Measurements from ENCODE around the gene TPM4. TPM values are rescaled to one million over a fixed set of nuclear protein-coding genes. Genes with fewer than 3 reads are reported as not detected.

The TPM4 gene
- total and polyA plus RNA-seq, 11 donors = 49.2 to 260 (median 92.1) TPM

DNA sequence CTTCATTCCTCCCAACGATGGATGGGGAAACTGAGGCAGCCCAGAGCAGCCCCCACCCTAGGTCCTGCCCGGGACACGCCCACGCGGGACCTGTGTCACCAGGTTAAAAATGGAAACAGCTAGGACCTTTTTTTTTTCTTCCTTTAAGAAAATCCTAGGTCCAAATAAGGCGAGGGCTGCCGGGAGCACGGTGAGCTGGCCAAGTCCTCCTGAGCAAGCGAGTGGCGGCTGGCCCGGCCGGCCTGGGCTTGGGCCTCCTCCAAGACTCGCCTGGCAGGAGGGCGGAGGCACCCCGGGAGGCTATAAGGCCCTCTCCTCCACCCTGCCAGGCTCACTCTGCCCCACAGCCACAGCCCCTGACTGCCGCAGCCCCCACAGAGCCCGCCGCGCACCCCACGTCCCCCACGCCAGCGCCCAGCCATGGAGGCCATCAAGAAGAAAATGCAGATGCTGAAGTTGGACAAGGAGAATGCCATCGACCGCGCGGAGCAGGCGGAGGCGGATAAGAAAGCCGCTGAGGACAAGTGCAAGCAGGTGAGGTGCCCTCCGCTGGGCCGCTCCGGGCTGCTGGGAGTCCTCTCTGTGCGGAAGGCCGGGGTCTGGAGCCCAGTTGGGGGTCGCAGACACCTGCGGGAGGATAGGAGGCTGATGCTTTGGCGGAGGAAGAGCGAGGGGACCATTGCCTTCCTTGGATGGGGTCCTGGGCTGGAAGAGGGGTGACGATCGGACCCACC, 8.9 kb upstream of the TPM4 start:
- Histone ChIP-seq H3K36me3 (no peaks in the 10 kb centered on the region), H3K4me3 (peak overlapping the region in 9 of 12 donors; percentile 7 to 46 (median 23)), H3K9me3 (peaks cover 0 to 6% (median 0%) of the 10 kb centered on the region in 12 donors), H3K27ac (peak overlapping the region in 9 of 12 donors; percentile 9 to 100 (median 63)), H3K27me3 (no peaks in the 10 kb centered on the region), H3K4me1 (peaks cover 0 to 41% (median 27%) of the 10 kb centered on the region in 12 donors)
- TF ChIP-seq POLR2A (IDR thresholded peaks at IDR 0.05) (no peak), CTCF (IDR thresholded peaks at IDR 0.05) (no peak)
- ATAC-seq (peak in 3 of 4 donors; percentile 32 to 52 (median 39)), DNase-seq (peak in 2 of 5 donors; percentile 49 to 56)
- 65 to 73% (median 69%) methylated on average over 39 to 40 of the region's 40 CpGs for WGBS, 4 donors
- intact Hi-C loops (cut with DNase I) = loop anchor here in 1 of 10 donors (2.0 kb wide), 1 partner anchor 23 kb away; no protein-coding TSS in a partner anchor

- 83 to 91% (median 87%) methylated on average over 10 of the region's 10 CpGs for WGBS, 4 donors
- no peak for ATAC-seq
- TF ChIP-seq POLR2A (IDR thresholded peaks at IDR 0.05) = no peak
- no peak for TF ChIP-seq CTCF (IDR thresholded peaks at IDR 0.05)
- Histone ChIP-seq H3K4me3 (peak overlapping the region in 8 of 12 donors; percentile 2 to 46 (median 16)), H3K36me3 (no peaks in the 10 kb centered on the region), H3K9me3 (no peaks in the 10 kb centered on the region), H3K4me1 (peaks cover 0 to 43% (median 27%) of the 10 kb centered on the region in 12 donors), H3K27ac (peak overlapping the region in 1 of 12 donors; percentile 100), H3K27me3 (no peaks in the 10 kb centered on the region)
- intact Hi-C loops (cut with DNase I) = no loop called here
- DNase-seq = no peak
Measured at GRCh38 chr19:16068696-16069259, 7.5 kb upstream of the TPM4 start.

- H3K36me3 ChIP-seq = no peaks in the 10 kb centered on the region
- H3K27me3 ChIP-seq = no peaks in the 10 kb centered on the region
- ATAC-seq (no peak), DNase-seq (no peak)
- peak overlapping the region in 3 of 12 donors; percentile 2 to 18 (median 7) for H3K4me3 ChIP-seq
- no peaks in the 10 kb centered on the region for H3K9me3 ChIP-seq
- no peak for TF ChIP-seq CTCF (IDR thresholded peaks at IDR 0.05)
- no peak for TF ChIP-seq POLR2A (IDR thresholded peaks at IDR 0.05)
- peaks cover 0 to 43% (median 27%) of the 10 kb centered on the region in 12 donors for H3K4me1 ChIP-seq
- H3K27ac ChIP-seq = peak overlapping the region; percentile 56 to 100 (median 74)
- WGBS, 4 donors = 79 to 88% (median 83%) methylated on average over 9 to 10 of the region's 10 CpGs
- intact Hi-C loops (cut with DNase I) = no loop called here
Measured at GRCh38 chr19:16069813-16070365, 6.4 kb upstream of the TPM4 start.

Data from heart left ventricle (tissue), 16 donors.